C4-2B (cell line): ENCODE measurements around the gene CLEC17A.

ENCODE experiments used
- H3K27ac ChIP-seq: fragments of 450-650 bp; 2 replicates; pipeline ENCODE4 v1.5.1; 2017
- CTCF ChIP-seq: fragments of 450-650 bp; conservative IDR thresholded peaks from 2 replicates; pipeline ENCODE4 v1.5.1; 2017; ENCODE audit warnings: mild to moderate bottlenecking
- ZFX ChIP-seq: fragments of 450-650 bp; IDR thresholded peaks from 2 replicates; pipeline ENCODE4 v1.6.1; 2017

The CLEC17A gene

GRCh38 chr19:14629557-14629956 lies 46.7 kb downstream of the CLEC17A start:
- H3K27ac ChIP-seq = no peak overlapping the region
- TF ChIP-seq CTCF (no peak), ZFX (no peak)

GRCh38 chr19:14632286-14632685 lies 49.4 kb downstream of the CLEC17A start:
- no peak for TF ChIP-seq CTCF
- no peak overlapping the region for H3K27ac ChIP-seq

GRCh38 chr19:14639536-14640277 lies 56.8 kb downstream of the CLEC17A start:
- no peak for TF ChIP-seq CTCF
- TF ChIP-seq ZFX = no peak
- no peak overlapping the region for H3K27ac ChIP-seq

- H3K27ac ChIP-seq = no peak overlapping the region
- TF ChIP-seq CTCF (no peak), ZFX (no peak)
These were observed 65.6 kb downstream of the CLEC17A start for GRCh38 chr19:14648506-14648905.

- H3K27ac ChIP-seq = no peak overlapping the region
- no peak for TF ChIP-seq ZFX
- TF ChIP-seq CTCF = no peak
These were observed 66.1 kb downstream of the CLEC17A start for GRCh38 chr19:14649020-14649419.

- TF ChIP-seq ZFX = no peak
- TF ChIP-seq CTCF = no peak
- H3K27ac ChIP-seq = no peak overlapping the region
These were observed 67.3 kb downstream of the CLEC17A start for GRCh38 chr19:14650161-14650560.

- H3K27ac ChIP-seq = no peak overlapping the region
- no peak for TF ChIP-seq ZFX
- TF ChIP-seq CTCF = no peak
These were observed 72.1 kb downstream of the CLEC17A start for GRCh38 chr19:14654786-14655560.
